NOMO-1 (cell line): ENCODE results near the gene LFNG.
"Not testable (repeated sequence)": the region's sequence is repeated elsewhere in the genome, so short reads cannot be mapped to it uniquely, and the experiment has no call there.

Experiments
- DNase-seq, 2 experiments: peaks; one replicate each; lab custom pipeline; 2025; ENCODE audit not compliant: unreplicated experiment in 2 of 2; lab: John Stamatoyannopoulos, UW

LFNG gene

GRCh38 chr7:2527505-2528467 is 8.2 kb downstream of the LFNG start:
- peak in 1 of 2 experiments; percentile 33 for DNase-seq

- DNase-seq, result no peak
Measured at GRCh38 chr7:2528481-2529095, 9.0 kb downstream of the LFNG start.

- DNase-seq, result peak; percentile 82 to 95
Measured at GRCh38 chr7:2529161-2530070, 9.8 kb downstream of the LFNG start.

GRCh38 chr7:2530071-2530987 is 10.8 kb downstream of the LFNG start:
- peak; percentile 87 to 88 for DNase-seq

- not testable (repeated sequence) for DNase-seq
Measured at GRCh38 chr7:2530994-2531795, 11.6 kb downstream of the LFNG start.

GRCh38 chr7:2531796-2532110 is 12.2 kb downstream of the LFNG start:
- DNase-seq, result not testable (repeated sequence)

GRCh38 chr7:2532199-2532772 is 12.7 kb downstream of the LFNG start:
- DNase-seq, result not testable (repeated sequence)

- not testable (repeated sequence) for DNase-seq
Measured at GRCh38 chr7:2532816-2533215, 13.2 kb downstream of the LFNG start.

- DNase-seq, result not testable (repeated sequence)
Measured at GRCh38 chr7:2533566-2533965, 14.0 kb downstream of the LFNG start.

GRCh38 chr7:2534214-2534613 is 14.6 kb downstream of the LFNG start:
- DNase-seq, result not testable (repeated sequence)

- DNase-seq, result not testable (repeated sequence)
Measured at GRCh38 chr7:2535872-2536627, 16.5 kb downstream of the LFNG start.

- no peak for DNase-seq
Measured at GRCh38 chr7:2537981-2538851, 18.6 kb downstream of the LFNG start.

GRCh38 chr7:2539031-2539911 is 19.7 kb downstream of the LFNG start:
- DNase-seq, result no peak

- DNase-seq, result no peak
Measured at GRCh38 chr7:2540133-2540532, 20.6 kb downstream of the LFNG start.

GRCh38 chr7:2540641-2541051 is 21.1 kb downstream of the LFNG start:
- DNase-seq, result no peak
